Erythroblast (primary cell): ENCODE measurements around the gene CACNA1H.

Source experiments
- GATA1 ChIP-seq: IDR thresholded peaks from 2 replicates; pipeline ENCODE4 v1.6.1; 2011; ENCODE audit warnings: low read depth, mild to moderate bottlenecking, control low read depth, low read length, moderate library complexity
- POLR2A ChIP-seq: IDR thresholded peaks from 2 replicates; pipeline ENCODE4 v1.6.1; 2011; ENCODE audit warnings: mild to moderate bottlenecking, low read length

GRCh38 chr16:1216296-1216619, 63.4 kb downstream of the CACNA1H start:
- TF ChIP-seq POLR2A (peak; percentile 13), GATA1 (no peak)
